GM23338 (cell line): Measurements from ENCODE around the gene NCR2. TPM values are rescaled to one million over a fixed set of nuclear protein-coding genes. Genes with fewer than 3 reads are reported as not detected.
A peak's percentile ranks its signal among the peaks of the same experiment; 100 is the strongest.

Experiments used
- ATAC-seq: fragments of 200-7000 bp; cut with Tn5 transposase; 3 replicates; pipeline ENCODE4 v1.9.1; 2020
- DNase-seq: peaks from one replicate; pipeline ENCODE4 v3.0.0-alpha.2; 2015; ENCODE audit warnings: low spot score
- H2AFZ ChIP-seq: fragments of 200-600 bp; sonication (generic); 2 replicates; pipeline ENCODE4 v1.8.0; 2016; ENCODE audit warnings: antibody characterized with exemption, mild to moderate bottlenecking, moderate library complexity
- H3F3A ChIP-seq: fragments of 200-600 bp; sonication (generic); replicated peaks from 2 replicates; pipeline ENCODE4 v1.8.0; 2017; ENCODE audit warnings: antibody characterized with exemption, mixed run types, low read depth
- H3K27ac ChIP-seq: fragments of 200-600 bp; sonication (generic); 2 replicates; pipeline ENCODE4 v1.6.1; 2016; ENCODE audit warnings: low read depth
- H3K27me3 ChIP-seq: fragments of 200-600 bp; sonication (generic); 2 replicates; pipeline ENCODE4 v1.8.0; 2016; ENCODE audit warnings: mild to moderate bottlenecking, mixed run types, moderate library complexity; ENCODE audit not compliant: insufficient read depth
- H3K36me3 ChIP-seq: fragments of 200-600 bp; sonication (generic); 2 replicates; pipeline ENCODE4 v1.8.0; 2016; ENCODE audit warnings: mild to moderate bottlenecking; ENCODE audit not compliant: insufficient read depth
- H3K4me1 ChIP-seq: fragments of 200-600 bp; sonication (generic); 2 replicates; pipeline ENCODE4 v1.8.0; 2016; ENCODE audit warnings: mild to moderate bottlenecking, moderate library complexity; ENCODE audit not compliant: insufficient read depth
- H3K4me2 ChIP-seq: fragments of 200-600 bp; sonication (generic); 2 replicates; pipeline ENCODE4 v1.7.1; 2017; ENCODE audit warnings: mixed run types
- H3K4me3 ChIP-seq: fragments of 200-600 bp; sonication (generic); 2 replicates; pipeline ENCODE4 v1.6.1; 2016; ENCODE audit warnings: mixed run types
- H3K79me2 ChIP-seq: fragments of 200-600 bp; sonication (generic); replicated peaks from 2 replicates; pipeline ENCODE4 v1.8.0; 2017; ENCODE audit warnings: mild to moderate bottlenecking; ENCODE audit not compliant: insufficient read depth
- H3K9me2 ChIP-seq: fragments of 200-600 bp; sonication (generic); 2 replicates; pipeline ENCODE4 v1.8.0; 2017; ENCODE audit not compliant: insufficient read depth
- H4K20me1 ChIP-seq: fragments of 200-600 bp; sonication (generic); replicated peaks from 2 replicates; pipeline ENCODE4 v1.8.0; 2017; ENCODE audit warnings: mild to moderate bottlenecking; ENCODE audit not compliant: insufficient read depth
- H3K27ac Mint-ChIP-seq: 2 replicates; pipeline ENCODE4 v1.8.0; 2020; ENCODE audit warnings: inconsistent platforms, mild to moderate bottlenecking, moderate library complexity, mixed read lengths
- H3K27me3 Mint-ChIP-seq: 3 replicates; pipeline ENCODE4 v1.8.0; 2022; ENCODE audit warnings: low read depth, mild to moderate bottlenecking, moderate library complexity, mixed read lengths, inconsistent platforms; ENCODE audit not compliant: insufficient read depth, poor library complexity
- H3K36me3 Mint-ChIP-seq: 3 replicates; pipeline ENCODE4 v1.8.0; 2021; ENCODE audit warnings: low read depth, mild to moderate bottlenecking, inconsistent platforms, moderate library complexity, mixed read lengths
- H3K4me1 Mint-ChIP-seq: 3 replicates; pipeline ENCODE4 v1.8.0; 2020; ENCODE audit warnings: mild to moderate bottlenecking, inconsistent platforms, mixed read lengths
- H3K4me3 Mint-ChIP-seq: 3 replicates; pipeline ENCODE4 v1.8.0; 2021; ENCODE audit warnings: moderate library complexity, mild to moderate bottlenecking, inconsistent platforms, mixed read lengths
- H3K9me3 Mint-ChIP-seq: 3 replicates; pipeline ENCODE4 v1.8.0; 2020; ENCODE audit warnings: moderate library complexity, mild to moderate bottlenecking, inconsistent platforms, mixed read lengths
- CREB1 ChIP-seq: fragments of 250-450 bp; sonication (Bioruptor Pico); IDR thresholded peaks from 2 replicates; pipeline ENCODE4 v1.5.0; 2020; ENCODE audit warnings: low read depth, mild to moderate bottlenecking, moderate library complexity
- CTCF ChIP-seq, 2 experiments: fragments of 200-600 bp in 1 of 2; sonication (generic) in 1 of 2; conservative IDR thresholded peaks; 2 replicates each; pipeline versions ENCODE4 v1.5.1 to v1.6.1; 2016 to 2017; ENCODE audit warnings: antibody characterized with exemption in 2 of 2, low read depth in 2 of 2, mild to moderate bottlenecking in 2 of 2, moderate library complexity in 1 of 2
- ETS1 ChIP-seq: IDR thresholded peaks from 2 replicates; pipeline ENCODE4 v1.6.1; 2016; ENCODE audit warnings: antibody characterized with exemption
- JUNB ChIP-seq: IDR thresholded peaks from one replicate; pipeline ENCODE4 v1.6.1; 2016; ENCODE audit warnings: antibody characterized with exemption; ENCODE audit not compliant: unreplicated experiment
- NANOG ChIP-seq: IDR thresholded peaks from 2 replicates; pipeline ENCODE4 v1.6.1; 2016; ENCODE audit warnings: antibody characterized with exemption, borderline replicate concordance
- POLR2AphosphoS5 ChIP-seq: IDR thresholded peaks from 2 replicates; pipeline ENCODE4 v1.6.1; 2016; ENCODE audit warnings: antibody characterized with exemption, low read depth
- REST ChIP-seq: IDR thresholded peaks from one replicate; pipeline ENCODE4 v1.6.1; 2018; ENCODE audit warnings: antibody characterized with exemption; ENCODE audit not compliant: unreplicated experiment
- ZNF462 ChIP-seq: fragments of 250-450 bp; sonication (Bioruptor Pico); IDR thresholded peaks from 2 replicates; pipeline ENCODE4 v1.5.0; 2020; ENCODE audit warnings: mild to moderate bottlenecking, moderate library complexity
- polyA plus RNA-seq: library from polyadenylated mRNA; unstranded; fragments of >200 nt; fragmentation: Nextera tagmentation; extraction: Ambion mirVana; gene quantifications from 2 replicates; pipeline ENCODE4 v1.2.1, GENCODE V29; 2016
- total RNA-seq: library from RNA; depleted of rRNA; stranded (reverse); fragments of >200 nt; shearing (Covaris generic); gene quantifications from 2 replicates; pipeline ENCODE4 v1.2.3, GENCODE V29; 2014

NCR2 gene
- total and polyA plus RNA-seq, 2 experiments from 2014 or later: not detected

- H3K4me3 ChIP-seq: no peak overlapping the region
- Mint-ChIP-seq H3K9me3 (no peaks in the 10 kb centered on the region), H3K27me3 (peaks cover 6% of the 10 kb centered on the region), H3K27ac (no peak overlapping the region), H3K36me3 (no peaks in the 10 kb centered on the region), H3K4me3 (no peak overlapping the region), H3K4me1 (peaks cover 11% of the 10 kb centered on the region)
- peaks cover 48% of the 10 kb centered on the region for H3K27me3 ChIP-seq
- H2AFZ ChIP-seq: peak overlapping the region; percentile 49
- no peaks in the 10 kb centered on the region for H4K20me1 ChIP-seq
- no peaks in the 10 kb centered on the region for H3K36me3 ChIP-seq
- H3F3A ChIP-seq: no peaks in the 10 kb centered on the region
- H3K4me1 ChIP-seq: peaks cover 4% of the 10 kb centered on the region; the same call in 1 of the 2 replicates
- no peaks in the 10 kb centered on the region for H3K79me2 ChIP-seq
- peak; percentile 67 for ATAC-seq
- TF ChIP-seq CTCF (conservative IDR thresholded peaks at IDR 0.05; ENCODE audit: low read depth in 2 of 2) (no peak), POLR2AphosphoS5 (no peak), REST (no peak), JUNB (no peak), CREB1 (no peak)
- H3K27ac ChIP-seq: no peak overlapping the region
- H3K4me2 ChIP-seq: no peak overlapping the region
- H3K9me2 ChIP-seq: peaks cover 9% of the 10 kb centered on the region
- DNase-seq: no peak
Measured at GRCh38 chr6:41289815-41290214, 45.6 kb upstream of the NCR2 start.

GRCh38 chr6:41291717-41292116 lies 43.7 kb upstream of the NCR2 start:
- no peak overlapping the region for H3K4me3 Mint-ChIP-seq
- Histone ChIP-seq H3K4me2 (no peak overlapping the region), H2AFZ (no peak overlapping the region), H3K9me2 (peaks cover 4% of the 10 kb centered on the region; the same call in 1 of the 2 replicates), H3K4me3 (no peak overlapping the region), H3K79me2 (no peaks in the 10 kb centered on the region), H3K27me3 (peaks cover 48% of the 10 kb centered on the region), H4K20me1 (no peaks in the 10 kb centered on the region), H3F3A (no peaks in the 10 kb centered on the region), H3K36me3 (0 out of 2 replicates have a peak, but pooled peaks cover 3% of the 10 kb centered on the region), H3K27ac (no peak overlapping the region), H3K4me1 (peaks cover 4% of the 10 kb centered on the region; the same call in 1 of the 2 replicates)
- DNase-seq (no peak), ATAC-seq (no peak)
- peaks cover 2% of the 10 kb centered on the region for H3K27me3 Mint-ChIP-seq
- peaks cover 15% of the 10 kb centered on the region for H3K4me1 Mint-ChIP-seq
- peaks cover 11% of the 10 kb centered on the region for H3K36me3 Mint-ChIP-seq
- H3K9me3 Mint-ChIP-seq: peaks cover 18% of the 10 kb centered on the region
- no peak overlapping the region for H3K27ac Mint-ChIP-seq
- no peak for TF ChIP-seq ZNF462
- TF ChIP-seq ETS1: no peak
- no peak for TF ChIP-seq NANOG
